Small intestine (tissue), 7 donors: ENCODE data around the gene FAM240A. TPM values are rescaled to one million over a fixed set of nuclear protein-coding genes. Genes with fewer than 3 reads are reported as not detected.

Source experiments
- DNase-seq, 2 donors: peaks; one replicate each; pipeline versions ENCODE4 v3.0.0 to v3.0.0-alpha.2; 2013
- FAIRE-seq: peaks from 2 replicates; lab custom pipeline; 2012; peaks lifted over from hg19 to GRCh38; lab: Jason Lieb, UNC
- H3K27ac ChIP-seq, 3 donors: one replicate each; pipeline ENCODE4 v1.5.1; 2013; ENCODE audit warnings: low read length in 2 of 3, mild to moderate bottlenecking in 2 of 3, control low read depth in 1 of 3, inconsistent platforms in 1 of 3, low read depth in 1 of 3, moderate library complexity in 1 of 3
- H3K27me3 ChIP-seq, 3 donors: one replicate each; pipeline ENCODE4 v1.6.1; 2013; ENCODE audit warnings: low read length in 3 of 3, inconsistent platforms in 1 of 3; ENCODE audit not compliant: control insufficient read depth in 3 of 3, insufficient read depth in 3 of 3
- H3K36me3 ChIP-seq, 3 donors: one replicate each; pipeline ENCODE4 v1.6.1; 2013; ENCODE audit warnings: low read length in 3 of 3, inconsistent platforms in 1 of 3, low read depth in 1 of 3, mild to moderate bottlenecking in 1 of 3, moderate library complexity in 1 of 3; ENCODE audit not compliant: control insufficient read depth in 3 of 3, insufficient read depth in 2 of 3
- H3K4me1 ChIP-seq, 3 donors: one replicate each; pipeline ENCODE4 v1.6.1; 2013; ENCODE audit warnings: low read length in 2 of 3, inconsistent platforms in 1 of 3, low read depth in 1 of 3, mild to moderate bottlenecking in 1 of 3, moderate library complexity in 1 of 3; ENCODE audit not compliant: control insufficient read depth in 3 of 3, insufficient read depth in 2 of 3
- H3K4me3 ChIP-seq, 3 donors: one replicate each; pipeline ENCODE4 v1.5.1; 2013; ENCODE audit warnings: low read length in 3 of 3, control low read depth in 1 of 3, inconsistent platforms in 1 of 3, low read depth in 1 of 3, mild to moderate bottlenecking in 1 of 3, moderate library complexity in 1 of 3
- H3K9me3 ChIP-seq, 2 donors: one replicate each; pipeline ENCODE4 v1.6.1; 2013; ENCODE audit warnings: low read depth in 1 of 2, low read length in 1 of 2; ENCODE audit not compliant: control insufficient read depth in 2 of 2, insufficient read depth in 1 of 2
- WGBS, 3 donors: extraction: QIAGEN DNeasy Blood & Tissue Kit; methylation state at CpG; one replicate each; pipeline ENCODE4 v1.1.7; 2013; 5-methylcytosine and 5-hydroxymethylcytosine counted together
- polyA plus RNA-seq, 4 donors: library from polyadenylated mRNA; stranded (reverse) in 3 of 4; unstranded in 1 of 4; fragments of 200-250 nt in 3 of 4; fragments of 120-200 nt in 1 of 4; gene quantifications; one replicate each; pipeline versions ENCODE4 v1.2.1 to v1.2.3, GENCODE V29; 2013
- donor health status: healthy with polysubstance abuse.
- donor health status: control.
- donor health status: control.
- donor health status: Bipolar disorder and iron deficiency.
- donor health status: healthy.

Gene FAM240A
- polyA plus RNA-seq, 4 donors: not detected

- no peak overlapping the region for H3K27ac ChIP-seq
- H3K4me3 ChIP-seq: no peak overlapping the region
- no peaks in the 10 kb centered on the region for H3K9me3 ChIP-seq
- H3K27me3 ChIP-seq: no peaks in the 10 kb centered on the region
- WGBS, 3 donors: 88 to 100% (median 97%) methylated on average over 1 of the region's 1 CpG
- FAIRE-seq (no peak), DNase-seq (no peak)
- no peaks in the 10 kb centered on the region for H3K36me3 ChIP-seq
- H3K4me1 ChIP-seq: peaks cover 0 to 42% (median 0%) of the 10 kb centered on the region in 3 donors
These were observed 14.8 kb downstream of the FAM240A start for GRCh38 chr3:46627078-46627477.

DNA sequence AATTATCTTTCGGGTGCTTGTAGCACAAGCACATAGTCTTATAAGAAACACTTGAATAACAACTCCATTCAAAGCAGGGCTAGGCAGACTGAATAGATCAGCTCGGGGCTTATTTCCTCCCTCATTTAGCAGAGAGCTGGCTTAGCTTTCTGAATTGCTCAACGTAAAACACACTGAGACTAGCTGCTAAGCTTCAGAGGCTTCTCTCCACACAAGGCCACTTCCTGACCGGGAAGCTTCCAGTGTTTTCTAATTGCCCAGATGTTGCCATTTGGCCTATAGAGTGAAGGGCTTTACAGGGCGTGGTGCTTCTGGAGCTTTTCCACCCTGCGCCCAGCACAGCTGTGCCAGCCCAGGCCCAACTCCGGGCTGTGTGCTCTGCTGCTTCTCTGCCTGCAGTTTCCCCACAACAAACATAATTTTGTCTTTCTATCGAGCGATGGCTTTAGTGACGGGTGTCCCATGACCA lies 16.6 kb downstream of the FAM240A start:
- Histone ChIP-seq H3K36me3 (no peaks in the 10 kb centered on the region), H3K9me3 (no peaks in the 10 kb centered on the region), H3K4me3 (no peak overlapping the region), H3K27ac (peak overlapping the region in 2 of 3 donors; percentile 66 to 73), H3K27me3 (no peaks in the 10 kb centered on the region), H3K4me1 (peaks cover 0 to 51% (median 0%) of the 10 kb centered on the region in 3 donors)
- 57 to 75% (median 70%) methylated on average over 10 of the region's 10 CpGs for WGBS, 3 donors
- FAIRE-seq (no peak), DNase-seq (peak in 1 of 2 donors; percentile 26)

- no peaks in the 10 kb centered on the region for H3K36me3 ChIP-seq
- WGBS, 3 donors: 13 to 15% (median 13%) methylated on average over 36 of the region's 36 CpGs
- DNase-seq: peak; percentile 71 to 91
- no peaks in the 10 kb centered on the region for H3K9me3 ChIP-seq
- peaks cover 0 to 51% (median 0%) of the 10 kb centered on the region in 3 donors for H3K4me1 ChIP-seq
- H3K27me3 ChIP-seq: no peaks in the 10 kb centered on the region
- H3K27ac ChIP-seq: peak overlapping the region in 2 of 3 donors; percentile 66 to 73
- FAIRE-seq: no peak
- peak overlapping the region in 1 of 3 donors; percentile 16 for H3K4me3 ChIP-seq
These were observed 17.5 kb downstream of the FAM240A start for GRCh38 chr3:46629551-46630517.

- Histone ChIP-seq H3K9me3 (no peaks in the 10 kb centered on the region), H3K4me3 (no peak overlapping the region), H3K4me1 (peaks cover 0 to 33% (median 0%) of the 10 kb centered on the region in 3 donors), H3K27me3 (no peaks in the 10 kb centered on the region), H3K27ac (no peak overlapping the region), H3K36me3 (no peaks in the 10 kb centered on the region)
- WGBS, 3 donors: 56 to 76% (median 64%) methylated on average over 1 of the region's 1 CpG
- FAIRE-seq (no peak), DNase-seq (peak in 1 of 2 donors; percentile 63)
These were observed 20.5 kb downstream of the FAM240A start for GRCh38 chr3:46632792-46633191.

DNA sequence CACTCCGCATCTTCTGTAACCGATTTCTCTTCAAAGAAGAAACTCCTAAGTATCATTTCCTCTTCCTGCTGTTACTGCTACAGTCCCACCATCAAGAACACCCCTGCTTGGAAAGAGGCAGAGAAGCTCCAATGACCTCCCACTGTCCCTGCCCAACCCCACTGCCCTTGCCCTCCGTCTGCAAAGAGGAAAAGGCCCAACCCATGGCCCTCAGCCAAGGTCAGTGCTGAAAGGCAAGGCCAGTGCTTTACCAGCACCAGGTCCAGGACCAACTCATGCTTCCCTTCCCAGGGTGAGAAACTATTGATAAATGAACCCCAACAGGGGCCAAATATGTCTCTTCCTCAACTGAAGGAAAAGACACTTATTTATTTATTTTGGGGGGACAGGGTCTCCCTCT lies 22.5 kb downstream of the FAM240A start:
- H3K4me1 ChIP-seq: peaks cover 0 to 17% (median 0%) of the 10 kb centered on the region in 3 donors
- H3K4me3 ChIP-seq: no peak overlapping the region
- 39 to 70% (median 58%) methylated on average over 3 of the region's 3 CpGs for WGBS, 3 donors
- peaks cover 0 to under 1% of the 10 kb centered on the region in 2 donors for H3K9me3 ChIP-seq
- FAIRE-seq (no peak), DNase-seq (no peak)
- H3K36me3 ChIP-seq: no peaks in the 10 kb centered on the region
- H3K27me3 ChIP-seq: no peaks in the 10 kb centered on the region
- no peak overlapping the region for H3K27ac ChIP-seq

GRCh38 chr3:46639221-46639620 lies 26.9 kb downstream of the FAM240A start:
- FAIRE-seq: no peak
- Histone ChIP-seq H3K4me3 (no peak overlapping the region), H3K4me1 (no peaks in the 10 kb centered on the region), H3K9me3 (peaks cover 0 to 17% of the 10 kb centered on the region in 2 donors), H3K27me3 (peaks cover 0 to 5% (median 0%) of the 10 kb centered on the region in 3 donors), H3K27ac (no peak overlapping the region), H3K36me3 (no peaks in the 10 kb centered on the region)
- DNase-seq: no peak

DNA sequence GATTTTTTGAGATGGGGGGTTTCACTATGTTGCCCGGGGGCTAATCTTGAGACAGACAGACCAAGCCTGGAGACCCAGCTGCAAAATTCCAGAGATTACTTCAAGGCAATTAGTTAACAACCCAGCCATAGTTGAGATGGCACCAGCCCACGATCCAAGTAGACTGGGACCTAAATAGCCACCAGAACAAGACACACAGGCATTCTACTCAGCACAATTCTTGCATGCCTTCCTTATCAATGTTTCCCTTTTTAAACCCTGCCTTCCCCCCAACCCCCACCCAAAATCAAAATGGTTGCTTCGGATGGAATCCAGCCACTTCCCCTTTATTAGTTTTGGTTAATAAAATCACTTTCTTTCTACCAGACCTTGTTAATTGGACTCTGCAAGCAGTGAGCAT lies 28.6 kb downstream of the FAM240A start:
- Histone ChIP-seq H3K27ac (no peak overlapping the region), H3K36me3 (no peaks in the 10 kb centered on the region), H3K4me1 (no peaks in the 10 kb centered on the region), H3K27me3 (peaks cover 0 to 10% (median 0%) of the 10 kb centered on the region in 3 donors), H3K9me3 (peaks cover 0 to 17% of the 10 kb centered on the region in 2 donors), H3K4me3 (no peak overlapping the region)
- FAIRE-seq (no peak), DNase-seq (no peak)
- 55 to 73% (median 69%) methylated on average over 3 of the region's 3 CpGs for WGBS, 3 donors

GRCh38 chr3:46642971-46643370 lies 30.6 kb downstream of the FAM240A start:
- peaks cover 0 to 17% of the 10 kb centered on the region in 2 donors for H3K9me3 ChIP-seq

More at GRCh38 chr3:46642971-46643370, 30.6 kb downstream of the FAM240A start:
- peaks cover 0 to 10% (median 0%) of the 10 kb centered on the region in 3 donors for H3K27me3 ChIP-seq
- DNase-seq (no peak), FAIRE-seq (no peak)
- H3K4me1 ChIP-seq: no peaks in the 10 kb centered on the region
- no peak overlapping the region for H3K4me3 ChIP-seq
- WGBS, 3 donors: 70 to 80% (median 74%) methylated on average over 6 of the region's 6 CpGs
- H3K27ac ChIP-seq: no peak overlapping the region
- H3K36me3 ChIP-seq: no peaks in the 10 kb centered on the region
